ENCODE data around the gene CIROP. TPM values are rescaled to one million over a fixed set of nuclear protein-coding genes. Genes with fewer than 3 reads are reported as not detected.

CIROP gene
- total and polyA plus RNA-seq, 4 donors = not detected

GRCh38 chr14:23120541-23121251 is 15.9 kb upstream of the CIROP start:
- WGBS, 2 donors = 9 to 15% methylated on average over 9 of the region's 9 CpGs

DNA sequence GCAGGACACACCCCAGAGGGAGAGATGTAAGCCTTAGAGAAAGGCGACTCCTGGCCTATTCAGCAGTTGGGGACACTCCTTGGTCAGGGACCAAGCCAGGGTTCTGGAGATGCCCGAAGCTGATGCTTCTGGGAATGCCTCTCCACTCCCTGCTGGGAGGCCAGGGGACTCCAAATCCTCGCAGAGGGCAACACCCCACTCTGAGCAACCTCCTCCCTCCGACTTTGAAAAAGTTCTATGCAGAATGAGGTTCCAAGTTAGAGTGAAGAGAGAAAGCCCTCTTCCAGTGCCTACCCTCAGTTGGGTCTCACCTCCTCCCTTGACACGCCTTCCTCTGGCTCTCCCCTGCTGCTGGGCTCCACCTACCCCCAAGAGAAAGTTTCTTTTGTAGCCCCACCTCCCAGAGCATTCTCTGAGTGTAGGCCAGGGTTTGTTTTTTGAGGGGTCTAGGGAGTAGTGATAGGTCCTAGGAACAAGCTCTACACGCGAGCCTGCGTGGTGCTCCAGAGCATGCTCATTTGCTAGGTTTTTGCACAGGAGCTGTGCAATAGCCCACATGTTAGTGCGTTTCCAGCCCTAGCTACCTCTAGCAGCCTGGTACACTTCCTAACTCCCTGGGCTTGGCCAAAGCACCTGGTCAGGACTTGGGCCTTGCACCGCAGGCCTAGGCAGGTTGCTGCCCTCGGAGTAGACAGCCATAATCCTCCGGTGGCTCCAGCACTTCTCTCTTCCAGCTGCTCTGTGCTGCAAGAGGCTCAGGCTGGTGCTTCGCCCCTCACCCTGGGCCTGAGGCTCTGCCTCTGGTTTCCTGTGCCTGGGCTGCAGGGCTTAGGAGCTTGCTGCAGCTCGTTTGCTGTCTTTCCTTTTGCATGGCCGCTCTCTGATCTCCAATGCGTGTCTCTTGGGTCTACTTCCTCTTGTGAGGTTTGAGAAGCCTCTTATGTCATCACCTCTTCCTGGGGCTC is 14.9 kb upstream of the CIROP start:
- DNase-seq = no peak
- 29 to 66% methylated on average over 16 of the region's 16 CpGs for WGBS, 2 donors
- no peak for ATAC-seq (ENCODE audit: insufficient read depth, low FRiP score)

More at GRCh38 chr14:23120541-23121251, 15.9 kb upstream of the CIROP start:
- peak; percentile 92 for DNase-seq
- Histone ChIP-seq H3K4me3 (no peak overlapping the region), H3K4me1 (ENCODE audit: control insufficient read depth in 5 of 5, insufficient read depth in 5 of 5, low read length in 5 of 5) (peaks cover 0 to 25% (median 11%) of the 10 kb centered on the region in 5 donors), H3K27me3 (ENCODE audit: control insufficient read depth in 3 of 3, insufficient read depth in 3 of 3, low read length in 2 of 3) (no peaks in the 10 kb centered on the region), H3K9me3 (ENCODE audit: control insufficient read depth in 4 of 4, insufficient read depth in 3 of 4, low read length in 3 of 4) (no peaks in the 10 kb centered on the region), H3K27ac (ENCODE audit: low read depth in 1 of 2, low read length in 1 of 2) (no peak overlapping the region), H3K36me3 (ENCODE audit: control insufficient read depth in 4 of 4, insufficient read depth in 4 of 4, low read length in 4 of 4) (peaks cover 0 to 2% (median 0%) of the 10 kb centered on the region in 4 donors), H3K9ac (ENCODE audit: insufficient read depth in 1 of 2, low read length in 2 of 2) (no peak overlapping the region)
- ATAC-seq (ENCODE audit: insufficient read depth, low FRiP score) = peak; percentile 88
- TF ChIP-seq CTCF (IDR thresholded peaks at IDR 0.05; ENCODE audit: control extremely low read depth, extremely low read depth) = peak; percentile 100

DNA sequence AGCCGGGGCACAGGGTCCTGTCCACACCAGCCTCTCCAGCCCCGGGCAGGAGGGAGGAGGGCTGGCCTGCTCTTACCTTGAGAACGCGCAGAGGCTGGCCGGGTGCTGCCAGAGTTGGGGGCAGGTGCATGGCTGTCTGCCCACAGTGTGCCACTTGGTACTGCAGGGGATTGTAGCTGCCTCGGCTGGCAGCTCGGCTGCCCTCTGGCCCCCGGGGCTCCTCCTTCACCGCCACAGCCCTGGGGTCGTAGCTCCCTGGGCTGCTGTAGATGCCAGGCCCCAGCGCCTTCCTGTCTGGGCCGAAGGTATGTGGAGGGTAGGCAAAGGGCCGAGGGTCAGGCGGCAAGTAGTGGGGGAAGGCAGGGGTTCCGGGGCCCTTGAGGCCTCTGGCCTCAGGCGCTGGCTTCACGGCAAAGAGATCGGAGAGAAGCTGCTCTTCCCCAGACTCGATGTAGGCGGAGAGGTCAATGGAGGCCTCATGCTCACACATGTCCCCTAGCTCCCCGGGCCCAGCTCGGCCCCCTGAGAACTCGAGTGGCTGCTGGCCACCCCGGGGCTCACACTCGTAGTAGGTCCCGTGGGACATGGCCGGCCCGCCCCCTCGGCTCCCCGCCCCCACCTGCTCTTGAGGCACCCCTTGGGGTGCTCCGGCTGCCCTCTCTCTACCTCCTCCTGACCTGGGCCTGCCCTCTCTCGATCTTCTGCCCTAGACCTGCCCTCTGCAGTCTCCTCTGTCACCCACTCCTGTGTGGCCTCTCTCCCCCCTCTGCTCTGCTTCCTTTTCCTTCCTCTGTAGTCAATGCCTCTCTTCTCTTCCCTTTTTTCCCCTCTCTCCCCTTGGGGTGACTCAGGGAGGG is 13.9 kb upstream of the CIROP start, which contains the start of gene CEBPE:
CEBPE (minus strand) TSS at position 750 of the 857 bp plus-strand sequence; CDS start at position 586, 164 bp downstream.
- Histone ChIP-seq H3K4me1 (ENCODE audit: control insufficient read depth in 5 of 5, insufficient read depth in 5 of 5, low read length in 5 of 5) (peaks cover 0 to 37% (median 18%) of the 10 kb centered on the region in 5 donors), H3K27me3 (ENCODE audit: control insufficient read depth in 3 of 3, insufficient read depth in 3 of 3, low read length in 2 of 3) (no peaks in the 10 kb centered on the region), H3K9ac (ENCODE audit: insufficient read depth in 1 of 2, low read length in 2 of 2) (no peak within 1 kb of the TSS), H3K27ac (ENCODE audit: low read depth in 1 of 2, low read length in 1 of 2) (peak within 1 kb of the TSS in 1 of 2 donors; percentile 40), H3K4me3 (no peak within 1 kb of the TSS), H3K9me3 (ENCODE audit: control insufficient read depth in 4 of 4, insufficient read depth in 3 of 4, low read length in 3 of 4) (no peaks in the 10 kb centered on the region), H3K36me3 (ENCODE audit: control insufficient read depth in 4 of 4, insufficient read depth in 4 of 4, low read length in 4 of 4) (no peaks in the 10 kb centered on the region)
- TF ChIP-seq CTCF (IDR thresholded peaks at IDR 0.05; ENCODE audit: control extremely low read depth, extremely low read depth) = no peak
- WGBS, 2 donors = 43 to 69% methylated on average over 31 to 32 of the region's 32 CpGs
- DNase-seq (no peak), ATAC-seq (ENCODE audit: insufficient read depth, low FRiP score) (no peak)

More for the DNA sequence above, 14.9 kb upstream of the CIROP start:
- no peaks in the 10 kb centered on the region for H3K9me3 ChIP-seq (ENCODE audit: control insufficient read depth in 4 of 4, insufficient read depth in 3 of 4, low read length in 3 of 4)
- peaks cover 0 to 33% (median 18%) of the 10 kb centered on the region in 5 donors for H3K4me1 ChIP-seq (ENCODE audit: control insufficient read depth in 5 of 5, insufficient read depth in 5 of 5, low read length in 5 of 5)
- H3K27ac ChIP-seq (ENCODE audit: low read depth in 1 of 2, low read length in 1 of 2) = peak overlapping the region in 1 of 2 donors; percentile 40
- TF ChIP-seq CTCF (IDR thresholded peaks at IDR 0.05; ENCODE audit: control extremely low read depth, extremely low read depth) = no peak
- no peak overlapping the region for H3K4me3 ChIP-seq
- no peaks in the 10 kb centered on the region for H3K27me3 ChIP-seq (ENCODE audit: control insufficient read depth in 3 of 3, insufficient read depth in 3 of 3, low read length in 2 of 3)
- H3K36me3 ChIP-seq (ENCODE audit: control insufficient read depth in 4 of 4, insufficient read depth in 4 of 4, low read length in 4 of 4) = no peaks in the 10 kb centered on the region
- H3K9ac ChIP-seq (ENCODE audit: insufficient read depth in 1 of 2, low read length in 2 of 2) = no peak overlapping the region
